NOMO-1 treated with DMSO at 0.1 percent for 48 hours (cell line): ENCODE data around the gene ENG.
A peak's percentile ranks its signal among the peaks of the same experiment; 100 is the strongest.

Experiments
- DNase-seq: peaks from one replicate; lab custom pipeline; 2025; ENCODE audit not compliant: unreplicated experiment; lab: John Stamatoyannopoulos, UW

Gene ENG

GRCh38 chr9:127796225-127796813 is 58.1 kb downstream of the ENG start:
- DNase-seq: no peak

GRCh38 chr9:127794001-127794791 is 60.3 kb downstream of the ENG start:
- no peak for DNase-seq

GRCh38 chr9:127793093-127793708 is 61.3 kb downstream of the ENG start:
- DNase-seq: no peak

- DNase-seq: no peak
Observed at GRCh38 chr9:127792417-127793031, 61.9 kb downstream of the ENG start.

GRCh38 chr9:127791085-127791484 is 63.4 kb downstream of the ENG start:
- no peak for DNase-seq

- DNase-seq: no peak
Observed at GRCh38 chr9:127790094-127790855, 64.2 kb downstream of the ENG start.

GRCh38 chr9:127789179-127789578 is 65.3 kb downstream of the ENG start:
- DNase-seq: no peak

- DNase-seq: no peak
Observed at GRCh38 chr9:127788337-127789011, 66.0 kb downstream of the ENG start.

- no peak for DNase-seq
Observed at GRCh38 chr9:127786773-127787104, 67.7 kb downstream of the ENG start.

GRCh38 chr9:127785933-127786772 is 68.3 kb downstream of the ENG start, which contains the start of gene CDK9:
TSS of gene CDK9 (plus strand) at chr9:127786034. CDS start at chr9:127786149, 115 bp downstream.
- peak; percentile 81 for DNase-seq

- DNase-seq: peak; percentile 78
Observed at GRCh38 chr9:127785023-127785932, 69.2 kb downstream of the ENG start.

GRCh38 chr9:127783111-127784008 is 71.1 kb downstream of the ENG start:
- DNase-seq: peak; percentile 96

- DNase-seq: no peak
Observed at GRCh38 chr9:127781806-127782205, 72.7 kb downstream of the ENG start.

- DNase-seq: peak; percentile 85
Observed at GRCh38 chr9:127780909-127781308, 73.5 kb downstream of the ENG start.

- DNase-seq: no peak
Observed at GRCh38 chr9:127780126-127780885, 74.2 kb downstream of the ENG start.

GRCh38 chr9:127779136-127779981 is 75.1 kb downstream of the ENG start:
- peak; percentile 72 for DNase-seq
